NT2/D1 (cell line): ENCODE data around the gene KRTAP10-12.

Experiments used
- DNase-seq: peaks from one replicate; pipeline ENCODE4 v3.0.0-alpha.2; 2011; ENCODE audit warnings: low read depth, low spot score
- H3K27me3 ChIP-seq: 2 replicates; pipeline ENCODE4 v1.6.0; 2011; ENCODE audit warnings: mild to moderate bottlenecking; ENCODE audit not compliant: insufficient read length, insufficient read depth
- H3K36me3 ChIP-seq: 2 replicates; pipeline ENCODE4 v1.6.1; 2011; ENCODE audit warnings: mild to moderate bottlenecking, low read length, mixed read lengths; ENCODE audit not compliant: insufficient read depth, insufficient read length
- H3K4me1 ChIP-seq: 2 replicates; pipeline ENCODE4 v1.5.1; 2011; ENCODE audit not compliant: insufficient read depth, insufficient read length
- H3K4me3 ChIP-seq: 2 replicates; pipeline ENCODE4 v1.5.1; 2011; ENCODE audit warnings: low read depth; ENCODE audit not compliant: insufficient read length
- H3K9ac ChIP-seq: 2 replicates; pipeline ENCODE4 v1.6.0; 2011; ENCODE audit warnings: low read depth; ENCODE audit not compliant: insufficient read length
- H3K9me3 ChIP-seq: 2 replicates; pipeline ENCODE4 v1.5.1; 2011; ENCODE audit warnings: mild to moderate bottlenecking, low read length; ENCODE audit not compliant: insufficient read depth
- SUZ12 ChIP-seq: IDR thresholded peaks from 2 replicates; pipeline ENCODE4 v1.6.1; 2011; ENCODE audit not compliant: insufficient read length, insufficient read depth; ENCODE audit errors: extremely low read depth
- YY1 ChIP-seq: IDR thresholded peaks from 2 replicates; pipeline ENCODE4 v1.6.1; 2011; ENCODE audit not compliant: insufficient read length, insufficient read depth
- ZNF274 ChIP-seq: IDR thresholded peaks from 2 replicates; pipeline ENCODE4 v1.6.1; 2011; ENCODE audit warnings: mild to moderate bottlenecking, low read depth, low read length

KRTAP10-12 gene

DNA sequence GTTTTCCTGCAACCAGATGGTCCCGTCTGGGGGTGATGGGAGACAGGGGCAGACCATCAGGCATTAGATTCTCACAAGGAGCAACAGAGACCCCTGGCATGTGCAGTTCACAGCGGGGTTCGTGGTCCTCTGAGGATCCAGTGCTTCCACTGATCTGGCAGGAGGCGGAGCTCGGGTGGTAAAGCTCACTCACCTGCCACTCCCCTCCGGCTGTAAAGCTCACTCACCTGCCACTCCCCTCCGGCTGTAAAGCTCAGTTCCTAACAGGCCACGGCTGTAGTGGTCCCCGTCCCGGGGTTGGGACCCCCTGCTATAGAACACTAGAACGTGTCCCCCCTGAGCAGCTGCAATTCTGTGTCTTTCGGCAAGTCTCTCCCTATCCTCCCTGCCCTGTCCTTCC, 4.6 kb downstream of the KRTAP10-12 start:
- no peaks in the 10 kb centered on the region for H3K9me3 ChIP-seq
- no peak for DNase-seq
- H3K4me1 ChIP-seq, result peaks cover 60% of the 10 kb centered on the region
- no peaks in the 10 kb centered on the region for H3K36me3 ChIP-seq
- H3K4me3 ChIP-seq, result no peak overlapping the region
- no peak for TF ChIP-seq SUZ12
- TF ChIP-seq YY1, result no peak
- TF ChIP-seq ZNF274, result no peak
- peak overlapping the region; percentile 14 for H3K9ac ChIP-seq
- H3K27me3 ChIP-seq, result peaks cover 16% of the 10 kb centered on the region

DNA sequence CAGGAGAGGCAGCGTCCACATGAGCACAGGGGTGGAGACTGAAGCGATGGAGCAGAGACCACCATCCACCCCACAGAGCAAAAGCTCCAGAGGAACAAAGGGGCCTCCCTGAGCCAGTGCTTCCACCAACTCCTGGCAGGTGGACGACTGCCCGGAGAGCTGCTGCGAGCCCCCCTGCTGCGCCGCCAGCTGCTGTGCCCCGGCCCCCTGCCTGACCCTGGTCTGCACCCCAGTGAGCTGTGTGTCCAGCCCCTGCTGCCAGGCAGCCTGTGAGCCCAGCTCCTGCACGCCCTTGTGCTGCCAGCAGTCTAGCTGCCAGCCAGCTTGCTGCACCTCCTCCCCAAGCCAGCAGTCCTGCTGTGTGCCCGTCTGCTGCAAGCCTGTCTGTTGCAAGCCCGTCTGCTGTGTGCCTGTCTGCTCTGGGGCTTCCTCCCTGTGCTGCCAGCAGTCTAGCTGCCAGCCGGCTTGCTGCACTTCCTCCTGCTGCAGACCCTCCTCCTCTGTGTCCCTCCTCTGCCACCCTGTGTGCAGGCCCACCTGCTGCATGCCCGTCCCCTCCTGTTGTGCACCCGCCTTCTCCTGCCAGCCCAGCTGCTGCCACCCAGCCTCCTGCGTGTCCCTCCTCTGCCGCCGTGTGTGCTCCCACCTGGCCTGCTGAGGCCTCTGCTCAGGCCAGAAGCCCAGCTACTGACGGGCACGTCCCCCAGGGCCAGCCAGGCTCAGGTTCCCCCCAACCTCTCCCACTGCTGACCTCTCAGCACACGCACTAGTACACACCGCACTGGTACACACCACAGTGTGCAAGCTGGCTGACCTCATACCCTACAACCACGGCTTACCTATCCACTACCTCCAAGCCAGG, 5.4 kb downstream of the KRTAP10-12 start:
- Histone ChIP-seq H3K36me3 (no peaks in the 10 kb centered on the region), H3K4me1 (peaks cover 62% of the 10 kb centered on the region), H3K27me3 (peaks cover 23% of the 10 kb centered on the region), H3K9me3 (no peaks in the 10 kb centered on the region), H3K4me3 (no peak overlapping the region), H3K9ac (peak overlapping the region; percentile 14)
- DNase-seq, result no peak
- TF ChIP-seq YY1, result no peak
- TF ChIP-seq SUZ12, result no peak
- no peak for TF ChIP-seq ZNF274

DNA sequence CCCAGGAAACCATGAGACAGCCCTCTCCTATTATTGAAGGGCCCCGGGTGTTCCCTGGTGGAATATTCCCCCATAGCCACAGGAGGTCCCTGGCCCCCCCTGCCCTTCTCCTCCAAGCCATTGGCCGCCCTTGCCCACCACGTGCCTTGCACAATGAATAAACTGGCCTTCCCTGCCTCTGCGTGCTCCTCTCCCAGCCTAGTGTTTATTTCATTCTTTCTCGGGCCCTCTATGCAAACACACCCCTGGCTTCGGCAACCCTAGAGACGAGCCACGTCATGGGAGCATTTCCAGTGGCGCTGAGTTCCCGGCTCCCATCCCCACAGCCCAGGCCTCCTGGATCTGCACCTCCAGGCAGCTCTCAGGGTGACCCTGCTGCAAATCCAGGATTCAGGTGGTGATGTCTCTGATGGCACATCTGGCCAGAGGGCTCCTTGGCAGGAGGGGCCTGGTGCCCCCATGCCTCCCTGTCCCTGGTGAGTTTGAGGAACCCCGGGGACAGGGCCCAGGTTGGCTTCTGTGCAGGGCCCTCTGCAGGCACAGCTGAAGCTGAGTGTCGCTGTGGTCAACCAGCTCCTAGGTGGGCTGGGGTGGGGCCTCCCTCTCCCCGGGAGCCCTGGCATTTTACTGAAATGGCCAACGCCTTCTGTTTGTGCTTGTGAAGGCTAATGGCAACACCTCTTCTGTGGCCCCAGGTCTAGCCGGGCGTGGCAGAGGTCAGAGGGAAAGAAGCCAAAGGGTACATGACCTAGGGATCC, 6.2 kb downstream of the KRTAP10-12 start:
- no peak overlapping the region for H3K4me3 ChIP-seq
- peak overlapping the region; percentile 51 for H3K9ac ChIP-seq
- peaks cover 61% of the 10 kb centered on the region for H3K4me1 ChIP-seq
- DNase-seq, result no peak
- TF ChIP-seq YY1 (no peak), SUZ12 (no peak), ZNF274 (no peak)
- no peaks in the 10 kb centered on the region for H3K36me3 ChIP-seq
- no peaks in the 10 kb centered on the region for H3K9me3 ChIP-seq
- peaks cover 31% of the 10 kb centered on the region for H3K27me3 ChIP-seq

DNA sequence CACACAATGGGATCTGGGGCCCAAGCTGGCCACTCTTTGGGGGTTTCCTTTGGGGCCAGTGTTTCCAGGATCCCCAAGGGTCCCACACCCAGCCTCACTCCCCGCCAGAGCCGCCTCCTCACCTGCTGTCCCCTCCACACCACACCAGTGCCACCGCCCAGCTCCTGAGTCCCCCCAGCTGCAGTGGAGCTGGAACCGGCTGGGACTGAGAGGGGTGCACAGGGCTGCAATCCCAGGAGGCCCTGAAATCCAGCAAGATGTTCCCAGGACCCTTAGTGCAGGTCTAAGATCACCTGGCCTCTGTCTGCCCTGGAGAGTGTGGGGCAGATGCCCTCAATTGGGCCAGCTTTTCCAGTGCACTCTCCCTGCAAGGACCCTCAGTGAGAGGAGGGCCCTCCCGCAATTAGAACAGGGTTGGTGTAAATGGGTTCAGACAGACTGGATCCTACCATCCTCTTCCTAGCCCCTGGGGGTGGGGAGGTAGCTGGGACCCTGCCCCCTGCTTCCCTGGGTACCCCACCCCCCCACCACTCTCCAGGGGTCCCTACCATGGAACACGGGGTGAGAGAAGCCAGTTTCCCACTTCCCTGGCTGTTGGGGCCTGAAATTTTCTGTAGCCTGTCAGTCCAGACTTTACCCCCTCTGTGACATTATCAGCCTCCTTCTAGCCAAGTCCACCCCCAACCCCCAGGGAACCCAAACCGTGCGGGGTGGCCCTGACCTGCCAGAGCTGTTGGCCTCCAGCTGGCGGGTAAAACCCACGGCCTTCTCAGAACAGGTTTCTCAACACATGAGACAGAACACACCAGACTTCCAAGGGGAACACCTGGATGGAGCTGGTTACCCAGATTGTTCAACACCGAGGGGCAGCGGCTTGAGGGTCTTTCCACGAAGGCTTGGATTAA, 7.0 kb downstream of the KRTAP10-12 start:
- Histone ChIP-seq H3K27me3 (peaks cover 39% of the 10 kb centered on the region), H3K4me3 (peak overlapping the region; percentile 22), H3K4me1 (peaks cover 63% of the 10 kb centered on the region), H3K9ac (peak overlapping the region; percentile 51), H3K9me3 (no peaks in the 10 kb centered on the region), H3K36me3 (no peaks in the 10 kb centered on the region)
- DNase-seq, result no peak
- no peak for TF ChIP-seq SUZ12
- TF ChIP-seq ZNF274, result no peak
- no peak for TF ChIP-seq YY1

DNA sequence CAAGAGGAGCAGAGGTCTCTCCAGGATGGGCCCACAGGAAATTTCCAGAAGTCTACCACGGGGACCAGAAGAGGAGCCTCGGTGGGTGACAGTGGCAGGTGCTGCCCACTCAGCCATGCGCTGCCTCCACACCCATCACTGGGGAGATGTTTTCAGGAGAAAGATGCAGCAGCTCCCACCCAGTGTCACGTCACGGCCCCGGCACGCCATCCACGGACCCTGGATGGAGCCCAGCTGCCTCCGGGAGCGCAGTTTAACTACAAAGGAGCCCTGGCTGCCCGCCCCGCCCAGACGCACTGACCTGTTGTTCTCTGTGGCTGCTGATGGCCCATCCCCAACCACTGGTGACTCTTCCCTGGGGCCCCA, 7.6 kb downstream of the KRTAP10-12 start:
- peaks cover 65% of the 10 kb centered on the region for H3K4me1 ChIP-seq
- H3K36me3 ChIP-seq, result no peaks in the 10 kb centered on the region
- H3K9me3 ChIP-seq, result no peaks in the 10 kb centered on the region
- peaks cover 46% of the 10 kb centered on the region for H3K27me3 ChIP-seq
- DNase-seq, result no peak
- H3K4me3 ChIP-seq, result peak overlapping the region; percentile 22
- peak overlapping the region; percentile 51 for H3K9ac ChIP-seq
- TF ChIP-seq ZNF274, result no peak
- no peak for TF ChIP-seq SUZ12
- no peak for TF ChIP-seq YY1

DNA sequence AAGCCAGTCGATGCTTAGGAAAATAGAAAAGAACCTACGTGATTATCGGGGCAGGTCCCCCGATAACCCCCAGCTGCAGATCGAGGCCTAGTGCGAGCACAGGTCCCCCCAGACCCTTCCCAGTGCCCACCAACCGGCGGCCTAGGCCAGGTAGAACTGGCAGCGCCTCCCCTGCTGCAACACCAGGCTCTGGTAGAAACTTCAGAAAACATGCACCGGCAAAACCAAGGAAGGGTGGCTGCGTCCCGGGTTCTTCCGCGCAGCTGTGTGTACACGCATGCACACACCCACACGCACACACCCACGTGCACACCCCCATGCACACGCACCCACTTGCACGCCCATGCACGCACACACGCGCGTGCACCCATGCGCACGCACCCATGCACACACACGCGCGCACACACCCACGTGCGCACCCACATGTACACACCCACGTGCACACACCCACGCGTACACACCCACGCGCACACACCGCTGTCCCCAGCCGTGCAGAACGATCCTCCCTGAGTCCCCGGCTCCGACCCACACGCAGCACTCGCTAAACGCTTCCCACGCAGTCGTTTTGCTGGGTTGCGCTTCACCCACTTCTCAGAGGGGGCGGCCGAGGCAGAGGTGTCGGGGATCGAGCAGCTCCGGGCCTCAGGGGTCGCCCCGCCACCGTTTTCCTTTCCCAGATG, 9.2 kb downstream of the KRTAP10-12 start:
- DNase-seq, result no peak
- H3K9me3 ChIP-seq, result no peaks in the 10 kb centered on the region
- peak overlapping the region; percentile 84 for H3K9ac ChIP-seq
- H3K36me3 ChIP-seq, result no peaks in the 10 kb centered on the region
- H3K4me1 ChIP-seq, result peaks cover 65% of the 10 kb centered on the region
- H3K27me3 ChIP-seq, result peaks cover 61% of the 10 kb centered on the region
- TF ChIP-seq SUZ12 (no peak), YY1 (no peak), ZNF274 (no peak)
- peak overlapping the region; percentile 54 for H3K4me3 ChIP-seq
